Measurements from ENCODE around the gene FRMD4A. TPM values are rescaled to one million over a fixed set of nuclear protein-coding genes. Genes with fewer than 3 reads are reported as not detected.
A peak's percentile ranks its signal among the peaks of the same experiment; 100 is the strongest.

FRMD4A gene
- total RNA-seq, 1 experiment from 2014 or later = 7.1 TPM

DNA sequence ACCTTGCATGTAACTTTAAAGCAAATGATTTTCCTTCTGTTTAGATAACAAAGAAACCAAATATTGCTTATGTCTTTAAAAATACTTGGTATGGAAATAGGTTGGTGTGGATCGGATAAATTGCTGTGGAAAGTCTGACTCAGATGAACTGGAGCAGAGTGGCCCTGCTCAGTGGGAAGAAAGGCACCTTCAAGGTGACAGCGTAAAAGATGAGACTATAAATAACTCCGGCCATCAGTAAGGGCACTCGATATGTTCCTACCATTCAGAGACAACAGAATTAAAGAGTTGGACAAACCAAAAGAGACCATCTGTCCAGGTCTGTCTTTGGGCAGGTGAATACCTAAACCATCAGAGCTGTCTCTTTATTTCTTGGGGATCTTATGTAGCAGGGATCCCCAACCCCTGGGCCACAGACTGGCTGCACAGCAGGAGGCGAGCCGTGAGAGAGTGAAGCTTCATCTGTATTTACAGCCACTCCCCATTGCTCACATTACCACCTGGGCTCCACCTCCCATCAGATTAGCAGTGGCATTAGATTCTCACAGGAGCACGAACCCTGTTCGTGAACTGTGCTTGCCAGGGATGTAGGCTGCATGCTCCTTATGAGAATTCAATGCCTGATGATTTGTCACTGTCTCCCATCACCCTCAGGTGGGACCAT is 386.9 kb downstream of the FRMD4A start:
- H4K20me1 ChIP-seq (ENCODE audit: low read length) = no peaks in the 10 kb centered on the region
- DNase-seq = peak; percentile 15
- no peak overlapping the region for H3K4me3 ChIP-seq (ENCODE audit: low read length)

DNA sequence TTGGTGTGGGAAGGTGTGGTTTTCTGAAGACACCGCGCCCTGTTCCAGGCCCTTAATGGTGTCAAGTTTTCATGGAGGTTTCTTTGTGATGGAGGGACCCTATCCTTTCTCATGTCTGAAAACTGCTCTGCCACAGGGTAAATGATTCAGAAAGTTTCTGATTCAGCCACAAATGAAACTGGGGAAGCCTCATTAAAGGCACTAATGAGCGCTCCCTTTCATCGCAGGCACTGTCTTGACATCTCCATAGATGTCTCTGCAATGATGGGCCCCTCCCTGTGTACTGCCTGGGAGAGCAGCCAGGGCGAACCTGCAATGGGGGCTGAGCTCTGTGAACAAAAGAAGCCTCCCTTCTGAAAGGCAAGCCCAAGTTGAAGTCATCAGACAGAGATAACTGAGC is 388.7 kb downstream of the FRMD4A start:
- no peak overlapping the region for H3K4me3 ChIP-seq (ENCODE audit: low read length)
- H3K27me3 ChIP-seq (ENCODE audit: low read length) = no peaks in the 10 kb centered on the region
- ATAC-seq (no peak), DNase-seq (no peak)
- TF ChIP-seq, protein P1, sequence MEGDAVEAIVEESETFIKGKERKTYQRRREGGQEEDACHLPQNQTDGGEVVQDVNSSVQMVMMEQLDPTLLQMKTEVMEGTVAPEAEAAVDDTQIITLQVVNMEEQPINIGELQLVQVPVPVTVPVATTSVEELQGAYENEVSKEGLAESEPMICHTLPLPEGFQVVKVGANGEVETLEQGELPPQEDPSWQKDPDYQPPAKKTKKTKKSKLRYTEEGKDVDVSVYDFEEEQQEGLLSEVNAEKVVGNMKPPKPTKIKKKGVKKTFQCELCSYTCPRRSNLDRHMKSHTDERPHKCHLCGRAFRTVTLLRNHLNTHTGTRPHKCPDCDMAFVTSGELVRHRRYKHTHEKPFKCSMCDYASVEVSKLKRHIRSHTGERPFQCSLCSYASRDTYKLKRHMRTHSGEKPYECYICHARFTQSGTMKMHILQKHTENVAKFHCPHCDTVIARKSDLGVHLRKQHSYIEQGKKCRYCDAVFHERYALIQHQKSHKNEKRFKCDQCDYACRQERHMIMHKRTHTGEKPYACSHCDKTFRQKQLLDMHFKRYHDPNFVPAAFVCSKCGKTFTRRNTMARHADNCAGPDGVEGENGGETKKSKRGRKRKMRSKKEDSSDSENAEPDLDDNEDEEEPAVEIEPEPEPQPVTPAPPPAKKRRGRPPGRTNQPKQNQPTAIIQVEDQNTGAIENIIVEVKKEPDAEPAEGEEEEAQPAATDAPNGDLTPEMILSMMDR (conservative IDR thresholded peaks at IDR 0.05; ENCODE audit: low read depth, low read length) = no peak
- TF ChIP-seq EZH2 (IDR thresholded peaks at IDR 0.05; ENCODE audit: low read length, unreplicated experiment) (no peak), EZH2phosphoT487 (IDR thresholded peaks at IDR 0.05; ENCODE audit: borderline replicate concordance, low read length) (no peak)
- no TSS peak for BruUV-seq (replicated peaks)
- H3K4me1 ChIP-seq (ENCODE audit: insufficient read depth, low read length) = no peaks in the 10 kb centered on the region
- ChIA-PET POLR2A (ENCODE audit: unreplicated experiment) (no interaction called here), CTCF (no interaction called here)
- H2AFZ ChIP-seq (ENCODE audit: low read length) = no peak overlapping the region
- H3K4me2 ChIP-seq (ENCODE audit: low read length) = no peak overlapping the region
- H3K9ac ChIP-seq (ENCODE audit: low read length) = no peak overlapping the region
- H3K9me2 ChIP-seq (replicated peaks; ENCODE audit: low read length) = no peaks in the 10 kb centered on the region
- no peak overlapping the region for H3K27ac ChIP-seq (ENCODE audit: low read length)
- H4K20me1 ChIP-seq (ENCODE audit: low read length) = no peaks in the 10 kb centered on the region
- intact Hi-C loops (cut with micrococcal nuclease) = no loop called here
- no peaks in the 10 kb centered on the region for H3K79me2 ChIP-seq (ENCODE audit: low read length)
- H3K9me3 ChIP-seq (ENCODE audit: low read length) = no peaks in the 10 kb centered on the region
- no peaks in the 10 kb centered on the region for H3F3A ChIP-seq (ENCODE audit: low read length, unreplicated experiment)
- H3K36me3 ChIP-seq (ENCODE audit: low read depth, low read length) = no peaks in the 10 kb centered on the region

More for the DNA sequence above, 386.9 kb downstream of the FRMD4A start:
- ChIA-PET POLR2A (ENCODE audit: unreplicated experiment) (no interaction called here), CTCF (no interaction called here)
- H3K4me2 ChIP-seq (ENCODE audit: low read length) = no peak overlapping the region
- no peak overlapping the region for H3K9ac ChIP-seq (ENCODE audit: low read length)
- H3K9me2 ChIP-seq (replicated peaks; ENCODE audit: low read length) = no peaks in the 10 kb centered on the region
- H3K9me3 ChIP-seq (ENCODE audit: low read length) = no peaks in the 10 kb centered on the region
- H3K27ac ChIP-seq (ENCODE audit: low read length) = no peak overlapping the region
- H3K4me1 ChIP-seq (ENCODE audit: insufficient read depth, low read length) = no peaks in the 10 kb centered on the region
- intact Hi-C loops (cut with micrococcal nuclease) = no loop called here
- no TSS peak for BruUV-seq (replicated peaks)
- H3F3A ChIP-seq (ENCODE audit: low read length, unreplicated experiment) = no peaks in the 10 kb centered on the region
- TF ChIP-seq EZH2 (IDR thresholded peaks at IDR 0.05; ENCODE audit: low read length, unreplicated experiment) = no peak
- TF ChIP-seq, protein P1 (conservative IDR thresholded peaks at IDR 0.05; ENCODE audit: low read depth, low read length) = no peak
- TF ChIP-seq EZH2phosphoT487 (IDR thresholded peaks at IDR 0.05; ENCODE audit: borderline replicate concordance, low read length) = no peak
- H3K79me2 ChIP-seq (ENCODE audit: low read length) = no peaks in the 10 kb centered on the region
- no peaks in the 10 kb centered on the region for H3K36me3 ChIP-seq (ENCODE audit: low read depth, low read length)
- ATAC-seq = no peak
- H2AFZ ChIP-seq (ENCODE audit: low read length) = no peak overlapping the region
- H3K27me3 ChIP-seq (ENCODE audit: low read length) = no peaks in the 10 kb centered on the region

DNA sequence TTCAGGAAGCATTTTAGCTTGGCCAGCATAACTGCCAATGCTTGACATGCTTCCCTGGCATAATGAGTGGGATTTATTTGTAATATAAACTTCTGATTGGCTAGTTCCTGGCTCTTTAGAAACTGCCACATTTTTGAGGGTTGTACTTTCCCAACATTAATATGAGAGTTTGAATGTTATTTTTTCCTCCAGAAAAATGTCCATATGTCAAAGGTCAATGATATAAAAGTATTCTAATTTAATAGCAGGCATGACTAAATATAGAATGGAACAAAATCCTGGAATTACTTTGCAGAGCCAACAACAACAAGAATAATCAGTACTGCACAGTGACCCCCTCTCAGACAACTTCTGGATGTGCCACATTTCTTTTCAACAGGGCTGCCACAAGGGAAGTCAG is 391.3 kb downstream of the FRMD4A start:
- intact Hi-C loops (cut with micrococcal nuclease) = no loop called here
- H3K9me2 ChIP-seq (replicated peaks; ENCODE audit: low read length) = no peaks in the 10 kb centered on the region
- BruUV-seq (replicated peaks) = no TSS peak
- DNase-seq (no peak), ATAC-seq (no peak)
- H3K4me2 ChIP-seq (ENCODE audit: low read length) = no peak overlapping the region
- H3K27ac ChIP-seq (ENCODE audit: low read length) = no peak overlapping the region
- no peaks in the 10 kb centered on the region for H3F3A ChIP-seq (ENCODE audit: low read length, unreplicated experiment)
- TF ChIP-seq EZH2phosphoT487 (IDR thresholded peaks at IDR 0.05; ENCODE audit: borderline replicate concordance, low read length) = no peak
- TF ChIP-seq, protein P1 (conservative IDR thresholded peaks at IDR 0.05; ENCODE audit: low read depth, low read length) = no peak
- H3K79me2 ChIP-seq (ENCODE audit: low read length) = no peaks in the 10 kb centered on the region
- CTCF ChIA-PET = no interaction called here
- H3K4me1 ChIP-seq (ENCODE audit: insufficient read depth, low read length) = no peaks in the 10 kb centered on the region
- H3K27me3 ChIP-seq (ENCODE audit: low read length) = no peaks in the 10 kb centered on the region
- H2AFZ ChIP-seq (ENCODE audit: low read length) = no peak overlapping the region
- H3K36me3 ChIP-seq (ENCODE audit: low read depth, low read length) = no peaks in the 10 kb centered on the region
- no peaks in the 10 kb centered on the region for H4K20me1 ChIP-seq (ENCODE audit: low read length)
- no peaks in the 10 kb centered on the region for H3K9me3 ChIP-seq (ENCODE audit: low read length)
- no peak overlapping the region for H3K9ac ChIP-seq (ENCODE audit: low read length)
- POLR2A ChIA-PET (ENCODE audit: unreplicated experiment) = no interaction called here
- no peak overlapping the region for H3K4me3 ChIP-seq (ENCODE audit: low read length)
